PFSK-1 (cell line): Measurements from ENCODE around the gene PADI4.

Experiments used
- FOXP2 ChIP-seq: optimal IDR thresholded peaks from 2 replicates; pipeline ENCODE3; 2011; ENCODE audit warnings: borderline replicate concordance, control low read depth, inconsistent platforms; ENCODE audit not compliant: insufficient read depth; ENCODE audit errors: extremely low read length, extremely low read depth
- POLR2AphosphoS5 ChIP-seq: IDR thresholded peaks from 2 replicates; pipeline ENCODE4 v1.6.1; 2012; ENCODE audit warnings: low read depth, mild to moderate bottlenecking, control low read depth, low read length, moderate library complexity
- SIN3A ChIP-seq: IDR thresholded peaks from 2 replicates; pipeline ENCODE4 v1.6.1; 2012; ENCODE audit warnings: mild to moderate bottlenecking, low read length, moderate library complexity, borderline replicate concordance; ENCODE audit not compliant: insufficient read depth
- TAF1 ChIP-seq: IDR thresholded peaks from 2 replicates; pipeline ENCODE4 v1.6.1; 2012; ENCODE audit warnings: low read length, control low read depth, borderline replicate concordance; ENCODE audit not compliant: insufficient read depth
- TF ChIP-seq, protein P1 (sequence below), 2 experiments: IDR thresholded peaks; 2 replicates each; pipeline versions ENCODE4 v1.6.1 to v1.8.0; 2011 to 2012; ENCODE audit warnings: low read depth in 2 of 2, low read length in 2 of 2, control low read depth in 1 of 2, inconsistent platforms in 1 of 2, mild to moderate bottlenecking in 1 of 2, moderate library complexity in 1 of 2; ENCODE audit not compliant: insufficient read depth in 1 of 2

Gene PADI4

GRCh38 chr1:17339521-17339920, 31.5 kb downstream of the PADI4 start:
- no peak for TF ChIP-seq FOXP2
- TF ChIP-seq, protein P1, sequence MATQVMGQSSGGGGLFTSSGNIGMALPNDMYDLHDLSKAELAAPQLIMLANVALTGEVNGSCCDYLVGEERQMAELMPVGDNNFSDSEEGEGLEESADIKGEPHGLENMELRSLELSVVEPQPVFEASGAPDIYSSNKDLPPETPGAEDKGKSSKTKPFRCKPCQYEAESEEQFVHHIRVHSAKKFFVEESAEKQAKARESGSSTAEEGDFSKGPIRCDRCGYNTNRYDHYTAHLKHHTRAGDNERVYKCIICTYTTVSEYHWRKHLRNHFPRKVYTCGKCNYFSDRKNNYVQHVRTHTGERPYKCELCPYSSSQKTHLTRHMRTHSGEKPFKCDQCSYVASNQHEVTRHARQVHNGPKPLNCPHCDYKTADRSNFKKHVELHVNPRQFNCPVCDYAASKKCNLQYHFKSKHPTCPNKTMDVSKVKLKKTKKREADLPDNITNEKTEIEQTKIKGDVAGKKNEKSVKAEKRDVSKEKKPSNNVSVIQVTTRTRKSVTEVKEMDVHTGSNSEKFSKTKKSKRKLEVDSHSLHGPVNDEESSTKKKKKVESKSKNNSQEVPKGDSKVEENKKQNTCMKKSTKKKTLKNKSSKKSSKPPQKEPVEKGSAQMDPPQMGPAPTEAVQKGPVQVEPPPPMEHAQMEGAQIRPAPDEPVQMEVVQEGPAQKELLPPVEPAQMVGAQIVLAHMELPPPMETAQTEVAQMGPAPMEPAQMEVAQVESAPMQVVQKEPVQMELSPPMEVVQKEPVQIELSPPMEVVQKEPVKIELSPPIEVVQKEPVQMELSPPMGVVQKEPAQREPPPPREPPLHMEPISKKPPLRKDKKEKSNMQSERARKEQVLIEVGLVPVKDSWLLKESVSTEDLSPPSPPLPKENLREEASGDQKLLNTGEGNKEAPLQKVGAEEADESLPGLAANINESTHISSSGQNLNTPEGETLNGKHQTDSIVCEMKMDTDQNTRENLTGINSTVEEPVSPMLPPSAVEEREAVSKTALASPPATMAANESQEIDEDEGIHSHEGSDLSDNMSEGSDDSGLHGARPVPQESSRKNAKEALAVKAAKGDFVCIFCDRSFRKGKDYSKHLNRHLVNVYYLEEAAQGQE (IDR thresholded peaks at IDR 0.05; ENCODE audit: insufficient read depth in 1 of 2, low read depth in 2 of 2, low read length in 2 of 2), result no peak
- no peak for TF ChIP-seq POLR2AphosphoS5
- TF ChIP-seq SIN3A, result no peak
- no peak for TF ChIP-seq TAF1

- no peak for TF ChIP-seq POLR2AphosphoS5
- TF ChIP-seq, protein P1 (IDR thresholded peaks at IDR 0.05; ENCODE audit: insufficient read depth in 1 of 2, low read depth in 2 of 2, low read length in 2 of 2), result no peak
- TF ChIP-seq SIN3A, result no peak
- TF ChIP-seq FOXP2, result no peak
- no peak for TF ChIP-seq TAF1
Observed at GRCh38 chr1:17340358-17340757, 32.4 kb downstream of the PADI4 start.

DNA sequence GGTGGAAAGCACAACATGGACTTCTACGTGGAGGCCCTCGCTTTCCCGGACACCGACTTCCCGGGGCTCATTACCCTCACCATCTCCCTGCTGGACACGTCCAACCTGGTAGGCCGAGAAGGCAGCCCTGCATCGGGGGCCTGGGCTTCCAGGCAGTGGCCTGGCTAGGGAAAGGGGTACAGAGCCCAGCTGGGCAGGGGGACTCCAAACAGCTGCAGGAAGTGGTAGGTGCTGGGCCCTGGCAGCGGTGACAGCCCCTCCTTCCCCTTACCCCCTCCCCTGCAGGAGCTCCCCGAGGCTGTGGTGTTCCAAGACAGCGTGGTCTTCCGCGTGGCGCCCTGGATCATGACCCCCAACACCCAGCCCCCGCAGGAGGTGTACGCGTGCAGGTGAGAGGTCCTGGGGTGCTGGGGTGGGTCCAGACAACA, 34.0 kb downstream of the PADI4 start:
- TF ChIP-seq FOXP2 (no peak), TAF1 (no peak), SIN3A (no peak), POLR2AphosphoS5 (no peak)
- TF ChIP-seq, protein P1 (IDR thresholded peaks at IDR 0.05; ENCODE audit: insufficient read depth in 1 of 2, low read depth in 2 of 2, low read length in 2 of 2), result no peak

GRCh38 chr1:17346046-17346789, 38.2 kb downstream of the PADI4 start:
- TF ChIP-seq POLR2AphosphoS5 (no peak), FOXP2 (no peak)

GRCh38 chr1:17347769-17348592, 40.0 kb downstream of the PADI4 start:
- TF ChIP-seq SIN3A (no peak), POLR2AphosphoS5 (no peak), FOXP2 (no peak), TAF1 (no peak)
- TF ChIP-seq, protein P1 (IDR thresholded peaks at IDR 0.05; ENCODE audit: insufficient read depth in 1 of 2, low read depth in 2 of 2, low read length in 2 of 2), result no peak
